GM19463 (cell line): ENCODE results near the gene SPATA16.
"Not testable (repeated sequence)": the region's sequence is repeated elsewhere in the genome, so short reads cannot be mapped to it uniquely, and the experiment has no call there.

ENCODE experiments used
- ATAC-seq: cut with Tn5 transposase; IDR thresholded peaks from one replicate; pipeline ENCODE4 v1.9.1; 2021; ENCODE audit warnings: mild to moderate bottlenecking, moderate library complexity; ENCODE audit not compliant: unreplicated experiment

The SPATA16 gene

DNA sequence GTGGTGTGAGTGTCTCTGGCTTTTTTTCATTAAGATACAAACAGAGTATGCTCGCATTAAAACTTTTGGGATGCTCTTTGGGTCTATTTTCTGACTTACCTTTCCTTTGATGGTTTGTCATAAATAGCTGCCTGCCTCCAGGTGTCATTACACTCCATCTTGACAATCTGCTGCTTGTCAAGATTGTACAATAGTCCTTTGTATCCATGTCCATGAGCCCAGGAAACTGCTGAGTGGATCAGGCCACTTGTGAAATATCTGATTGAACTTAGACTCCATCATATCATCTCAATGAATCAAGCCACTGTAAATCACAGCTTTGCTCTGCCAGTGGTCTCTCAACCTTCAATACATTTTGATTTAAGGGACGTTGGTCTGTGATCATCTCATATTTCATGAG, 255.3 kb downstream of the SPATA16 start:
- ATAC-seq, result no peak

DNA sequence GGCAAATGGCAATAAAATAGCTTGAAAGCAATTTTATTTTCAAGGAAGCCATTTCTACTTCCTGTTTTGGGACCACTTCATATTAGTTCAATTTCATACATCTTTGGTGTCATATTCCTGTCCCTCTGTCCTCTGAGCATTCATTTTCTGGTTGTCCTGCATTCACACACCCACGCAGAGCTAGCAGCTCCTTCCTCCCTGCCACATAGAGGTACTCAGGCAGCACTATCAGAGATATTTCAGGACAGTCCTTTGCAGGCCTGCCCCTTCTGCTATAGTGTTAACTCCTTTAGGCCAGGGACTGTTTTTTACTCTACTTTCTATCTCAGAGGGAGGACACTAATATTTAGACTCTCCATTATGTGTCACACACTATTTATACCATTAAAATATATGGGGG, 258.5 kb downstream of the SPATA16 start:
- ATAC-seq, result no peak

- ATAC-seq, result not testable (repeated sequence)
These were observed 261.7 kb downstream of the SPATA16 start for GRCh38 chr3:172879381-172879780.

DNA sequence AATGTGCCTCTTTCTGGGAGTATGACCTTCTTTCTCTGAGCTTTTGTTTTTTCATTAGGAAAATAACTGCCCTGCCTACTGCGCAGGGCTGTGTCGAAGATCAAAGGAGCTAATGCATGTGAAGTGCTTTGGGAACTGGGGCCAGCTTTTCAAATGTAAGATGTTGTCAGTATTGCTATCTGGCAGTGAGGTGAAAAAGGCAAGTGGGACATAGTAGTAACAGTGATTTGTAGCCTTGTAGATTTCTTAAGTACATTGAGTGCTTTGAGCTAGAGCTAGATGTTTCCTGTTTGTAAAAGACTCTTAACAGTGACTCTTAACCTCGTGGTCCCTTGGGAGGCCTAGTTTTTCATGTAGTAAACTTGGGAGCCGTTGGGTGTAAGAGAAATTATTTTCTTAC, 264.0 kb downstream of the SPATA16 start:
- ATAC-seq, result no peak

- no peak for ATAC-seq
These were observed 264.7 kb downstream of the SPATA16 start for GRCh38 chr3:172876297-172876696.

DNA sequence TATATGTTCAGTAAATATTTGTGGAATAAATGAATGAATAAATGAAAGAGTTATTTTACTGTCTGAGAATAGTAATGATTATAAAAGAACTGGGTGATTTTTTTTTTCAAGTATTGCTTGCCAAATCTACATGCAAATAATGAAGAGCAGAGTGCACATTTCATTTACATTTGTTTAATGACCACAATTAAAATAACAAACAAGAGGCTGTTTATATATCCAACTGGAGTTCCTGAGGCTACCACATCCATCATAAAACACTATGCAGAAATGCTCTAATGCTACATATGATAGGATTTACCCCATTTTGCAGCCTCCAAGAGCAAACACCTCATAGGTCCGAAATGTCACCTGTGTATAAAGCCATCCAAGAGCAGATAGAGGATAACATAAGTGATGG, 266.0 kb downstream of the SPATA16 start:
- ATAC-seq, result no peak

DNA sequence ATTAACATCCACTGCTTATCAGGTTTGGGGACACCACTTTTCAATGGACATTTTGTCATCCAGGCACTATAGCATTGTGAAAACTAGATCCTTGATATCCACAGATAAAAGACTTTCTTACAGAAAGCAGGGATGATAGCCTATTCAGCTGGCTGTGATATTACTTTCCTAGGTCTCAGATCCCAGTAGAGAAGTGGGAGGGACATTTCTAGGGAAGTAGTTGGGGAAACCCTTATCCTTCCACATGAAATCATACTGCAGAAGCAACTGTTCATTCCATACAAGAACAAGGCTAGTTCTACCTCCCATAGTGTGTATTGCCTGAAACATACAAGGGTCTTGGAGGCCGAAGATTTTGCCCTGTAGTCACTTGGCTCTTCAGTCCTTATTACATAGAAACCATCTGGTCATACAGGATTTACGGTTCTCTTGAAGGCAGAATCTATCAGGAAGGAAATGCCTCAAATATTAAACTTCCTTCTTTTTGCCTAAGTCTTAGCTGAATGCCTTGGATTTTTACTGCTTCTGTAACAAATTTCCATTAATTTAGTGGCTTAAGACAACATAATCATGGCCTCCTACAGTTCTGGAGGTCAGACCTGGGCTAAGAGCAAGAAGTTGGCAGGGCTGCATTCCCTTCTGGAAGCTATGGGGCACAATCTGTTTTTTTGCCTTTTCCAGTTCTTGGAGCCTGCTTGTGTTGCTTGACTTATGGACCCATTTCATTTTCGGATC, 271.1 kb downstream of the SPATA16 start:
- no peak for ATAC-seq

GRCh38 chr3:172869368-172869771, 271.7 kb downstream of the SPATA16 start:
- no peak for ATAC-seq

- ATAC-seq, result no peak
These were observed 272.3 kb downstream of the SPATA16 start for GRCh38 chr3:172868582-172869200.

DNA sequence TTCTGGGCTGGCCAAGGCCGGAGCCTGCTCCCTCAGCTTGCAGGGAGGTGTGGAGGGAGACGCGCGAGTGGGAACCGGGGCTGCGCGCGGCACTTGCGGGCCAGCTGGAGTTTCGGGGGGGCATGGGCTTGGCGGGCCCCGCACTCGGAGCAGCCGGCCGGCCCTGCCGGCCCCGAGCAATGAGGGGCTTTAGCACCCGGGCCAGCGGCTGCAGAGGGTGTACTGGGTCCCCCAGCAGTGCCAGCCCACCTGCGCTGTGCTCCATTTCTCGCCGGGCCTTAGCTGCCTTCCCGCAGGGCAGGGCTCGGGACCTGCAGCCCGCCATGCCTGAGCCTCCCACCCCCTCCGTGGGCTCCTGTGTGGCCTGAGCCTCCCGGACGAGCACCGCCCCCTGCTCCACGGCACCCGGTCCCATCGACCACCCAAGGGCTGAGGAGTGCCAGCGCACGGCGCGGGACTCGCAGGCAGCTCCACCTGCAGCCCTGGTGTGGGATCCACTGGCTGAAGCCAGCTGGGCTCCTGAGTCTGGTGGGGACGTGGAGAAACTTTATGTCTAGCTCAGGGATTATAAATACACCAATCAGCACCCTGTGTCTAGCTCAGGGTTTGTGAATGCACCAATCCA, 274.2 kb downstream of the SPATA16 start:
- ATAC-seq, result not testable (repeated sequence)

DNA sequence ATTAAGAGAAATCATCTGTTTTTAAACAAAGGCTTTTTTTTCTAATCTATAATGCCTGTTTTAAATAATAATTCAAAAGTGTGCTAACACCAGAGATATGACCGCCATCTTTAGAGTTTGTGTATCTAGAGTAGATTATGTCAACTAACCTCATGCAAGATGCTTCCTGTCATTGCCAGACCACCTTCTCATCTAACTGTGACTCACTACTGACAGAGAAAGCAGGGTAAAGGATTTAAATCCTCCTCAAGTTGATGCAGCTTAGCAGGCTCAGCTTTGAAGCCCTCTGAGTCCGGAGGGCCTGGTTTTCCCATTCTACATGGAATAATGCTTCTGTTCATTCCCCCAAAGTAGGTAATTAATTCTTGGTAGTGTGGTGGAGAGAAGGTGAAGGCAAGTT, 282.0 kb downstream of the SPATA16 start:
- ATAC-seq, result no peak

GRCh38 chr3:172856795-172857742, 284.0 kb downstream of the SPATA16 start:
- no peak for ATAC-seq

GRCh38 chr3:172855037-172855436, 286.0 kb downstream of the SPATA16 start:
- no peak for ATAC-seq

GRCh38 chr3:172853921-172854666, 286.9 kb downstream of the SPATA16 start:
- ATAC-seq, result no peak

DNA sequence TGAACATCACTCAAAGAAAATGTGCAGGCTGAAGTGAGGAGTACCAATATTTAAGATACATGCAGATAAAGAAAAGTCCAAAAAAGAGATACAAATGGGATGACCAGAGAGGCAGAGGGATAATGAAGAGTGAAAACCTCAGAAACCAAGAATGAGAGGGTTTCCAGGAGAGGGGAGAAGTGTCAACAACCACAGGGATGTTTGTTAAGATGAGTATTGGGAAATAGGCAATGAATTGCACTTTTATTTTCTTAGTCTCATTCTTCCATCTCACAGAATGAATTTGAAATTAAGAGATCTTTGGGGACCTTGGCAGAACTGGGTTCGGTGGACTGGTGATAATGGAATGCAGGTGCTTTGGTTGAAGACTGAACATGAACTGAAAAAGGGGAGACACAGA, 288.0 kb downstream of the SPATA16 start:
- no peak for ATAC-seq

DNA sequence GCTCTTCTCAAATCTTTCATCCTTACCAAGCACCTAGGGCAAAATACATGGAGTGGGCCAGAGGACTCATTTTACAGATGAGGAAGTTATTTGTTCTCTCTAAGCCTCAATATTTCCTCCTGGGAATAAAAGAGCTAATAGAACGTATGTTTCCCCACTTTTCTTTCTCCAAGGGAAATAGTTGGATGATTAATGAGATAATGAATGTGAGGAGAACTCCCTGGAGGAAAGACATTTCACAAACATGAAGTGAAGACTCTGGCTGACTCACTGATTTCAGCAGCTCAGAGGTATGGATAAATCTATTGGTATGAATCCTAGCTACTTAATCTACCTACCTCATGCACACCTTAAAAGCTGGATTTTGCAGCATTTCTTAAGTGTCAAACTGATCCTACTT, 292.1 kb downstream of the SPATA16 start:
- ATAC-seq, result no peak

- no peak for ATAC-seq
These were observed 293.7 kb downstream of the SPATA16 start for GRCh38 chr3:172847292-172847691.

- ATAC-seq, result no peak
These were observed 294.3 kb downstream of the SPATA16 start for GRCh38 chr3:172846706-172847105.

- peak; percentile 64 for ATAC-seq
These were observed 294.9 kb downstream of the SPATA16 start for GRCh38 chr3:172846103-172846561.

- ATAC-seq, result no peak
These were observed 296.6 kb downstream of the SPATA16 start for GRCh38 chr3:172844428-172844827.
